ENCODE measurements around the gene LRTM2.

LRTM2 gene

GRCh38 chr12:1885082-1885596 lies 64.8 kb downstream of the LRTM2 start:
- DNase-seq (ENCODE audit: insufficient read length) = no peak
- TF ChIP-seq TAF1 (IDR thresholded peaks at IDR 0.05; ENCODE audit: borderline replicate concordance, low read depth, low read length) (no peak), POLR2A (IDR thresholded peaks at IDR 0.05; ENCODE audit: low read depth, low read length) (no peak)
- FAIRE-seq = no peak

GRCh38 chr12:1885599-1886245 lies 65.4 kb downstream of the LRTM2 start:
- TF ChIP-seq POLR2A (IDR thresholded peaks at IDR 0.05; ENCODE audit: low read depth, low read length) = no peak
- no peak for TF ChIP-seq POLR2AphosphoS5 (IDR thresholded peaks at IDR 0.05; ENCODE audit: low read depth, low read length)
- no peak for TF ChIP-seq TAF1 (IDR thresholded peaks at IDR 0.05; ENCODE audit: borderline replicate concordance, low read depth, low read length)
- FAIRE-seq (no peak), DNase-seq (ENCODE audit: insufficient read length) (no peak)
